ENCODE measurements around the gene ACP3. TPM values are rescaled to one million over a fixed set of nuclear protein-coding genes. Genes with fewer than 3 reads are reported as not detected.
"Not testable (repeated sequence)": the region's sequence is repeated elsewhere in the genome, so short reads cannot be mapped to it uniquely, and the experiment has no call there.

Gene ACP3
- total and polyA plus RNA-seq, 8 donors: 1.9 to 6.3 (median 3.3) TPM

DNA sequence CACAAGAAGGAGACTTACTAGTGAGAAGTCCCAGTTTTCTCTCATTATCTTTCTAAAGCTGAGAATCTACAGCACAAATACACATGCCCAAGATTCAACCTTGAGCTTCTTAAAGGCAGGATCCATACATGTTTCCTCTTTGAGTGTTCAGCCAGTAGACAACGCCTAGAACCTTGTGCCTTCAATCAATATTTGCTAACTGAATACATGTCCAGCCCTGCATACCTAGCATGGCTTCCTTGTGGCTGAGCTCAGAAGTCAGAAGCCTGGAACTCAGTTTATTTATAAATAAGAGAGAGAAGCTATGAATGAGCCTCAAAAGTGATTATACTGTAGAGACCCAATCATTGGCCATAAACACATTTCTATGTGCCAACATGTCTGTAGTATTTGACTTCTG is 43.5 kb downstream of the ACP3 start:
- intact Hi-C loops (cut with DNase I): no loop called here
- Histone ChIP-seq H3K4me1 (no peaks in the 10 kb centered on the region), H3K27ac (no peak overlapping the region), H3K4me3 (no peak overlapping the region), H3K36me3 (no peaks in the 10 kb centered on the region), H3K27me3 (no peaks in the 10 kb centered on the region), H3K9me3 (no peaks in the 10 kb centered on the region)
- TF ChIP-seq CTCF (IDR thresholded peaks at IDR 0.05): no peak
- FAIRE-seq (no peak), ATAC-seq (no peak), DNase-seq (no peak)
- 0 to 46% methylated on average over 1 of the region's 1 CpG for WGBS, 2 donors

GRCh38 chr3:132362329-132362728 is 45.1 kb downstream of the ACP3 start:
- Histone ChIP-seq H3K36me3 (no peaks in the 10 kb centered on the region), H3K9me3 (no peaks in the 10 kb centered on the region), H3K4me1 (no peaks in the 10 kb centered on the region), H3K4me3 (no peak overlapping the region), H3K27me3 (no peaks in the 10 kb centered on the region), H3K27ac (no peak overlapping the region)
- DNase-seq (no peak), FAIRE-seq (no peak), ATAC-seq (no peak)
- 41 to 78% methylated on average over 2 of the region's 2 CpGs for WGBS, 2 donors
- intact Hi-C loops (cut with DNase I): no loop called here
- no peak for TF ChIP-seq CTCF (IDR thresholded peaks at IDR 0.05)

- DNase-seq (no peak), FAIRE-seq (no peak), ATAC-seq (no peak)
- intact Hi-C loops (cut with DNase I): no loop called here
- Histone ChIP-seq H3K4me3 (no peak overlapping the region), H3K27ac (no peak overlapping the region), H3K9me3 (no peaks in the 10 kb centered on the region), H3K27me3 (no peaks in the 10 kb centered on the region), H3K4me1 (no peaks in the 10 kb centered on the region), H3K36me3 (no peaks in the 10 kb centered on the region)
- 88 to 100% methylated on average over 2 of the region's 2 CpGs for whole genome bisulfite sequencing, 2 donors
- TF ChIP-seq CTCF (IDR thresholded peaks at IDR 0.05): no peak
These were observed 51.3 kb downstream of the ACP3 start for GRCh38 chr3:132368515-132368914.

- Histone ChIP-seq H3K9me3 (no peaks in the 10 kb centered on the region), H3K36me3 (no peaks in the 10 kb centered on the region), H3K4me3 (no peak overlapping the region), H3K27me3 (no peaks in the 10 kb centered on the region), H3K27ac (no peak overlapping the region), H3K4me1 (no peaks in the 10 kb centered on the region)
- intact Hi-C loops (cut with DNase I): no loop called here
- TF ChIP-seq CTCF (IDR thresholded peaks at IDR 0.05): no peak
- no peak for FAIRE-seq
- no peak for DNase-seq
- no peak for ATAC-seq
These were observed 51.8 kb downstream of the ACP3 start for GRCh38 chr3:132368962-132369361.

DNA sequence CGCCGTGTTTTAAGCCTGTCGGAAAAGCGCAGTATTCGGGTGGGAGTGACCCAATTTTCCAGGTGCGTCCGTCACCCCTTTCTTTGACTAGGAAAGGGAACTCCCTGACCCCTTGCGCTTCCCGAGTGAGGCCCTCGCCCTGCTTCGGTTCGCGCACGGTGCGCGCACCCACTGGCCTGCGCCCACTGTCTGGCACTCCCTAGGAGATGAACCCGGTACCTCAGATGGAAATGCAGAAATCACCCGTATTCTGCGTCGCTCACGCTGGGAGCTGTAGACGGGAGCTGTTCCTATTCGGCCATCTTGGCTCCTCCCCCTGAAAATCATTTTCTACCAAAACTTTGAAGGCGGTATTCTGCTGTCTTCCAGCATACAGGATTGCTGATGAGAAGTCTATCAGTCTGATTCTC is 59.7 kb downstream of the ACP3 start:
- H3K4me3 ChIP-seq; H3K27ac ChIP-seq; intact Hi-C loops (cut with DNase I); DNase-seq; H3K9me3 ChIP-seq; H3K36me3 ChIP-seq; ATAC-seq; FAIRE-seq; H3K27me3 ChIP-seq; H3K4me1 ChIP-seq: not testable (repeated sequence)
- 84 to 85% methylated on average over 24 to 25 of the region's 25 CpGs for WGBS, 2 donors
